Activated gamma-delta T cell treated with anti-CD3 and anti-CD28 coated beads, Interleukin-2, amount 50 U/mL, for 16 hours (primary cell): ENCODE data around the gene ASCL5.

Experiments used
- DNase-seq: peaks from one replicate; pipeline ENCODE4 v3.0.0-alpha.2; 2020; ENCODE audit warnings: low read depth

ASCL5 gene

DNA sequence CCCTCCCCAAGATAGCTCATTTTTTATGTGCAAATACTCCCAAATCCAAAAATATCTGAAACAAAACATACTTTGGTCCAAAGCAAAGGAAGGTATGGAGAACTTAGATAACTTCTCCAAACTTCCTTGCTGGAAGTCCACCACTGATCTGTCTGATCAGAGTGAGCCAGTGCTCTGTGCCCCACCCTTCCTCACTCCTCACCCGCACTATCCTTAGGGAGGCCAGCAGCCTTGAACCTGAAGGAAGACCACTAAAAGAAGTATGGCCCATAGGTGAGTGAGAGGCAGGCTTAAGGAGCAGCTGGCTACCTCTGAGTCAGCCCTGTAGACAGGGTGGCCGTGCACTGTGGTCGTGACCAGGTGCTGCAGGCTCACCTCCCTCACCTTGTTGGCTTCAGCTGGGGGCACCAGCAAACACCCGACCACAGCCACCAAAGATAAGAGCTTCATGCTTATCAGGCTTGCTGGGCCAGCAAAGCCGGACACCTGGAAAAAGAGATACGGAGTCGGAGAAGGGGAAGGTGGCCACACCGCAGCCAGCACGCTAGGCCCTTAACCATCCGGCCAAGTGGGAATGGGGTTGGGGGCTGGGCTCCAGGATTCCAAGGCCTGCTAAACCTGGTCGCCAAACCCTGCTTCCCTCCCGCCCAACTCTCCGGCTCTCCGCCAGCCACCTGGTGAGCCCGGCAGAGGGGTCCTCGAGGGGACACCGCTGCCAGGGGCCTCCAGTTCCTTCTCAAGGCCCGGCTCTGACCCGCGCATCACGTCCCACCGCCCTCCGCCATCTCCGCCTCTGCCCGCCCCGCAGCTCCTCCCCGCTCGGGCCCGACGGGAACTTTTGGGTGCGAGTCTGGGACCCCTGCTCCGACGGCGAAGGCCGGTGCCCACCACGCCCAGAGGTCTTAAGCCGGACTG, 26.7 kb upstream of the ASCL5 start:
- DNase-seq = no peak

DNA sequence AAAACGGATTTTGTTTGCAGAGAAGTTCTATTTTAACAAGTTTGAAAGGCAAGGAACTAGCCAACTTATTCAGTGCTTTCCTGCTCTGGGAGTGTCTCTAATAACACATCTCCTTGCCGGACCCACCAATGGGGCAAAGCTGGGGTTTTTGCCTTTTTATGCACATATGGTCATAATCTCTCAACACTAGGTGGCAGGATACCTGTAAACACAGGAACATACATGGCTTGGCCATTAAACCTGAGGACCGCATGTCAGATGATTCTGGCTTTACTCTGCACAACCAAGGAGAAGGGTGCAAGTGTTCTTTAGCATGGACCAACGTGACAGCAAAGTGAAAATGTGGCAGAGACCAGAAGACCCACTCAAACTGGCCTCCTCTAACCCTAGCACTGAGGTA, 22.4 kb upstream of the ASCL5 start:
- DNase-seq = no peak

DNA sequence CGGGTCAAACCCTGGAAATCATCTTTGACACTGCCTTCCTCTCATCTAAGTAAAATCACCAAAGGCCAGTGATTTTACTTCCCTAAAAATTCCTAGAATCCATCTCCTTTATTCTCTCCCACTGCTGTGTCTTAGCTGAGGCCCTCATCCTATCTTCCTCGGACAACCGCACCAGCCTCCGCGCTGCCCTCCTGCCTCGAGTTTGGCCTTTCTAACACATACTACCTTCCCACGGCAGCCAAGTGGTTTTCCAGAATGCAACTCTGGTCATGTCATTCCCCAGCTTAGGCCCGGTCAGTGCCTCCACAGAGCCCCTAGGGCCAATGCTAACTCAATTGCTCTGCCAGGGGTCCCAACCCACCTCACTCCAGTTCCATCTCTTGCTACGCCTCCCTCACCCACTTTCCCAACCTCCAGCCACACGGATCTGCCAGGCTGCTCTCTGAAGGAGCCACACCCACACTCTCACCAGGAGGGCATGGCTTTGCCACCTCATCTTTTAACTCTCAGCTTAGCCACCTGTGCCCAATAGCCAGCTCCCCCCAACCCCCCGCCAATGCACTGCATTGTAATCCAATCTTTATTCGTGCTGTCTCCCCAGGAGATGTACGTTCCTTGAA, 20.5 kb upstream of the ASCL5 start:
- DNase-seq = no peak

DNA sequence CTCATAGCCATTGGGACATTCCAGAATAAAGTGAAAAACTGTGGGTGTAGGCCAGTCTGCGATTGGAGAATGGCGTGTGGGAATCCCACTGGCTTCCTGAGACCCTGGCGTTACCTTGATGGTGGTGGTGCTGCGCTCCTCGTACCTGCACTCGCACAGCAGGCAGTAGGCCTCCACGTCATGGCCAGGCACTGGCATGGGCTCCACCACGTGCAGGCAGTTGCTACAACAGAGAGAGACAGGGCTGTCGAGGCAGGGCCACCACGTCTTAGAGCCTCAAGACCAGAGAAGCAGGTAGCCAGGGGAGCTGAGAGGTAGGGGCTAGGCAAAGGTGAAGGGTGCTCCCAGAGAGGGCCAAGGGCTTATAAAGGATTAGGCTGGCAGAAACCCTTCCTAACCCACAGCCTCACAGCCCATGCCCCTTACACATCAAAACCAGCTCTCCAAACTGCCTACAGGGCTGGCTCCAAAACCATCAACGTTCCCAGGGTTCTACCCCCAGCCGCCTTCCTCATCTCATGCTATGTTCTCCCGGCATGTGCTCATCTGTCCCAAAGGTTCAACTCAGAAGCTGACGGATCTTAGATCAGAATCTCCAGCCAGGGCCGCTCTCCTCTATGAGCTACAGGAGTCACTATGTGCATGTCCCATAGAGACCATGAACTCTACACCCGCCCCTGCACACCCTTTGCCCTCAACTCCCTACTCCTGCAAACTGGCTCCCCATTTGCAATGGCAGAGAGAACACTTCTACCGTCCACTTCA, 19.8 kb upstream of the ASCL5 start:
- no peak for DNase-seq

DNA sequence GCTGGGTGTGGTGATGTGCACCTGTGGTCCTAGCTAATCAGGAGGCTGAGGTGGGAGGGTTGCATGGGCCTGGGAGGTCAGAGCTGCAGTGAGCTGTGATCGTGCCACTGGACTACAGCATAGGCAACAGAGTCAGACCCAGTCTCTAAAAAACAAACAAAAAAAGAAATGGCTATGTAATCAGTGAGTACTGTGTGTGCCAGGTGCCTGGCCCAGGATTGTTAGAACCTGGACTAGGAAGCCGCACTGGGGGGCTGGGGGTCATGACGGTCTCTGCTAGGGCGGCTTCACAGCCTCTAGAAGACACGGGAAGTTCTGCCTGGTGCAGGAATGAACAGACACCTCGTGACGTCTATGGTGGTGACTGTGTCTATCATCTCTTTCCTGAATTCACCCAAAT, 18.8 kb upstream of the ASCL5 start:
- DNase-seq = no peak

DNA sequence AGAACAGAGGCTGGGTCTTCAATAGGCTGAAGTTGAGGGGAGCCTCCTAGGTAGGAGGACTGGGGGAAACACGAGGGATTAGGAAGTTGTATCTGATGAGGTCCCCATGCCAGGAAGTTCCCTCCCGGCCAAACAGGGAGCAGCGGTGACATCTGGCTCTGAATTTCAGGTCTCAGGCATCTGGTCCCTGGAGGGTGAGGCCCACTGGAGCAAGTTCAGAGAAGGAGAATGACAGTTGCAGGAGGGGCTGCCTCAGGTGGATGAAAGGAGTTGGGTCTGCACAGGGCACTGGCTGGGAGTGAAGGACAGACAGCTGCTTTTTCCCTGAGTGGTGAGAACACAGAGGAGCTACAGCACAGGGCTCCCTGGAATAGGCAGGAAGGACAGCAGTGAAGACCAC, 18.1 kb upstream of the ASCL5 start:
- no peak for DNase-seq

DNA sequence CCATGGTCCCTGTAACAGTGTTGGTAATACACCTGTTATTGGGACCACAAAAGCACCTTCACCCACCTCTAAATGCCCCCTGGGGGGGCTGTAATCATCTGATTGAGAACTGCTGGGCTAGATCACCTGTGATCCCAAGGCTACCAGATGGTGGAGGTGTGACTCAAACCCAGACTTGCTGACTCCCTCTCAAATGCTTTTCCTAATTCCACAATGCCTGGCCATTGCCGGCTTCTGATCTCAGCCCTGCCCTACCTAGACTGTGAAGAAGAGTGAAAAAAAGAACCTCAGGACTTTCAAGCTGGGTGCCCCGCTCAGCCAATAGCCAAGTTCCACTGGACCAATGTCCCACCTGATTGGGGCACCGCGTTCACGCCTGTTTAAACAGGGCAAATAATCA, 17.7 kb upstream of the ASCL5 start:
- no peak for DNase-seq

DNA sequence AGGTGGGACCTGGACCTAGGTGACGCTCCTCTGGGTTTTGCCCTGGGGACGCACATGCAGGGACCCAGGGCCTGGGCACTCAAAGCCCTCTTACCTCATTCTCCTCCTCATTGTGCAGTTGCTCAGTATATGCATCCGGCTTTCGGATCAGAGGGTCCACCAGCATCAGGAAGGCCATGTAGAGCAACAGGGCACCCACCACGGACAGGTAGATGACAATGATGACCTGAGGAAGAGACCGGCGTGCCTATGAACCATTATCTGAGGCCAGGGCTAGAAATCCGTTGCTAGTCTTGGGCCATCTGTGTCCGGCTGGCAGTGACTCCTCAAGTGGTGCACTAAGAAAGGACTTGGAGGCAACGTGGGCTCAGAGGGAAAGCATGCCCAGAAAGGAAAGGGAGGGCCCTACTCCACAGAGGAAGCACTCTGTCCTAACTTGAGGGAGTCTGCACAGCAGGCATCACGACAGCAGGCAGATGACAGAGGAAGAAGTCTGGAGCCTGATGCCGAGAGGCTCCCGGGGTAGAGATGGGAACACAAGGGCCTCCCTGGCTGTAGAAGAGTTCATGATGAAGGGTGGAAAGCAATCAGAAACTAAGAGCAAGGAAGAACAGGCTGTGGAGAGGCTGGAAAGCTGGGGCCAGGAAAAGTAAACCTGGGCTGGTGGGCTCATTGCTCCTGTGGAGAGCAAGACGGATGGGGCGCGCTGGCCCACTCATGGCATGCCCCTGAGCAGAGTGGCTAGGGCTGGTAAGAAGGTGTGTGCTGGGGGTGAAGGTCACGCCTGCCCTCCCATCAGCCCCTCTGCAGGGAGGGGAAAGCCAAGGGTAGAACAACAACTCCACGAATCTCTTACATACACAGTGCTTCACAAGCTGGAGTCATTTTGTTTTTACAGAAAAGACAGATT, 17.0 kb upstream of the ASCL5 start:
- DNase-seq = no peak

DNA sequence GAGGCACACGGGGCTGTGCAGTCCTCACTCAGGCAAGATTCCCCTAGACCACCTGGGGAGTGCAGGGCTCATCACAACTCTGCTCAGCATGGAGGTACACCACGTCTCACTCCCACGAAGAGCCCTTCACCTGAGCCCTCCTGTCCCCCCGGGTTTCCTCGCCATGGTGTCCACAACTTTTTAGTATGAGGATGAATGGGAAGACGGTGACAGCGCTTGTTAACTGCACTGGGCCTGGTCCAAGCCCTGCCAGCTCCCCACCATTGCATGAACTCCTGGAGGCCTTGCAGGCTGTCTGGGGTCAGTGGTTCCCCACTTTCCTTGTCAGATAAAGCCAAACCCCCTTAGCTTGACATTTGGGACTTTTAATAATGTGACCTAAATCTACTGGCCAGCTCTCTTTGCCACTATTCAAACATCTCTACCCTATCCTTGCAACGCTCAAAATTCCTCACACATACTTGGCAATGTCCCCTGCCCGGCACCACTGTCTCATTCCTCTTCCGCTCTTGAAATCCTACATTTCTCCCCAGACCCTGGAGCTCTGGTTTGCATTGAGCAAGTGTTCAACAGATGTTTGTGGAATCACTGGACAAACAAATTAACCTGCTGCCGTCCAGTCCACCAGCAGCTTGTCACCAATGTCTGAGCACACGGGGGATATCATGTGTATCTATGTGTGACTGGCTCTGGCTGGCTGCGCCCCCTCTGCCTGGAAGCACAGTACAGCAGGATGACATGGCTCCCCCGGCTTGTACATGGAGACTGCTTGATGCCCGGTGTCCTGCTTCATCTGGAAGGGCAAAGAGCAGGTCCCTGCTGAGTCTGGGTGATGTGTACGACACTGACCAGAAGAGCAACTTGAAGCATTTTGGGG, 16.1 kb upstream of the ASCL5 start:
- no peak for DNase-seq

DNA sequence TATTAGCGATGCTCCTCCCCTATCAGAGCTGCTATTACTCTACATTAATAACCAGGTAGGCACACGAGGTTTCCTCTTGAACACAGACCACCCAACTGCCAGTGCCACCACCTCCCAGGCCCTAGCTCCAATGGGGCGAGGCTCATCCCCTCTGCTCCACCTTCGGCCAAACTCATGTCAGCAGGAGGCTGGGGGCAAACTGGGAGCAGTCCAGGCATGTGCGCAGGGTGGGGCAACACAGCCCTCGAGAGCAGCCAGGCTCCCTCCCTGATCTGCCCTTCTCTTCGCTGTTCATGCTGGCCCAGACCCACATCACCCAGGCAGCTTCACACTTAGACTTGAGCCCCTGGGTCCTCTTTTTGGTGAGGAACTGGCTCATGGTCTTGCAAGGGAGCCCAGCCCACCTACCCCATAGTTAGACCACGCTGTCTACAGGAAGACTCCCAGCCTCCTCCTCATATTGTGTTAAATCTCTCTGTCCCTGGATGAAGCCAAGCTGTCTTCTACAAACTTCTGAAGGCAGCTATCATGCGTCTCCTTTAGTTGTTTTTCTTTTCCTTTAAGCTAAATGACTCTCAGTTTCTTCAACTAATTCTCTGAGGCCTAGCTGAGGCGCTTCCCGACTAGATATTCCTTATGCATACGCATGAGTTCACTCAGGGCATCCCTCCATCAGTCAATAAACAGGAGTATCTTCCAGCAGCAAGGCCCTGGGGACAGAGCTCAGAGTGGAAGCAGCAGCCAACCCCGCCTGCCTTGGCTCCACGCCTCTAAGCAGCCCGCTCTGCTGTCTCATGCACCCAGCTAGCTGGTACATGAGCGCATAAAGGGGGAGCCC, 15.2 kb upstream of the ASCL5 start:
- no peak for DNase-seq

DNA sequence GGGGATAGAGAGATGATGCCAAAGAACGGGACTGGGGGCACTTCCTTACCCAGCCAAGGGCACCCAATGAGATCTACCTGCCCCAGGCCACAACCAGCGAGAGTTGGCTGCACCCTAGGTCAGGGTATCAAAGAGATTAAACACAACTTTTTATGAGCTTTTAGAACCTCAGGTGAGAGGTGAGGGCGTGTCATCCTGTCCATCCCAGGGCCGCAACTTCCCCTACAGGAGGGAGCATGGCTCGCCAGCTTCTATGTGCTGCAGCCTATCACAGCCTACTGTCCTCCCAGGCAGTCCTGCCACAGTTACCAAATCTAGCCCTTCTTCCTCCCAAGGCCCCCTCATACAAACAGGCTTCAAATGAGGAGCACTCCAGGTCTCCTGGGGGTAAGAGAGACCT, 14.4 kb upstream of the ASCL5 start:
- DNase-seq = no peak

DNA sequence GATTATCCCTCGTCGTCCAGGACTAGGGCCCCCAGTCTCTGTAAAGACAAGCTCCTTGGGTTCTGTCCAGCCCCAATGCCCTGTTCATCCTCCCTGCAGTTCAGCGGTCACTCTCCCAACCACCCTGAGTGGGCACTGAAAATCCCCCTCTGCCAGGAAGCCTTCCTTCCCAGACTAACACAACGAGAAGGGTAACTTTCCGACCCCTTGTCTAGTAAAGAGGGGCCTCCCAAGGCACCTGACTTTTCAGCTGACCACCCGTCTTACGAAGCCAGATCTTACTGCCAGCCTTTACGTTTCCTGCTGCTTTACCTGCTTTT, 13.9 kb upstream of the ASCL5 start:
- no peak for DNase-seq

DNA sequence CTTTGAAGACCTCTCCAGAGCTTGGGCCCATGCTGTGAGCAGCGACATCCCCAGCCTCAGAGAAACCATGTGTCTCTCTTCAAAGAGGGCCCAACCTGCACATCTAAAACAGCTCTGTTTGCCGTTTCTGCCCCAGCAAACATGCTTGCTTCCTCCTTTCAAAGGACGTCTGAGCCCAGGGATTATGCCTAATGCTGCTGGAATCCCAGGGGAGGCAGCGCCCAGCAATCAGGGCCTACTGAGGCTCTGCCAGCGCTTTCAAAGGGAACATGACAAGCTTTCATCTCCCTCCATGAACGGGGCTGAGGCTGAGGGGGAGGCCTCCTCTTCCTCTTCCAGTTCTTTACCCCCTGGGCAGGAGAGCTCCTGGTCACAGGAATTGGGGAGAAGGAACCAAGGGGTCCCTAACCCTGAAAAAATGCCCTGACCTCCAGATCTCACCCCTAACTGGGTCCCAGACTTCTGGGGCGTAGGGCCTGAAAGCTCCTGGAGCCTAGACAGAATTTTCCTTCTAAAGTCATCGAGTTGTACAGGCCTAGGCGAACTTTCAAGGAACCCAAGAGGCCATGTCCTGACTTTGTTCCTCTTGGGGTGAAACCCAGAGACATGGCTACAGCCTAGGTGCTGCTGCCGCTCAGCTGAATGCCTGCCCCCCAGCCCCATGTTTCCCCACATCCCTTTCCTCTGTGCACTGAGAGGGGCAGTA, 13.4 kb upstream of the ASCL5 start:
- DNase-seq = no peak

DNA sequence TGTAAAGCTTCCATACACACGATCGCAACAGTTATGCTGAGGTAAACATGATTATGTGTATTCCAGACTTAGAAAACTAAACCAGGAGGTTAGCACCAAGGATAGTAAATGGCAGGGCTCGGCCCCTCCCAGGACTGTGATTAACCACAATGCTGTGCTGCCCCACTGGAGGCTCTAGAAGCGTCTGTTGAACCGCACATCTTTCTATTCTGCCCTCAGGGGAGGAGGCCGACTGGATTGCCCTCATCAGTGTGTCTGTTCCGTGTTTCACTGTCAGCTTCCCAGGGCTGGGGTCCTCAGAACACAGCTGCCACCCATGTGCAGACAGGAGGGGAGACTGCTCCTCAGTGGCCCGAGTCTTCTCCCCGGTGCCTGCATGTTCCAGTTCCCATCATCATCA, 12.8 kb upstream of the ASCL5 start:
- DNase-seq = no peak

DNA sequence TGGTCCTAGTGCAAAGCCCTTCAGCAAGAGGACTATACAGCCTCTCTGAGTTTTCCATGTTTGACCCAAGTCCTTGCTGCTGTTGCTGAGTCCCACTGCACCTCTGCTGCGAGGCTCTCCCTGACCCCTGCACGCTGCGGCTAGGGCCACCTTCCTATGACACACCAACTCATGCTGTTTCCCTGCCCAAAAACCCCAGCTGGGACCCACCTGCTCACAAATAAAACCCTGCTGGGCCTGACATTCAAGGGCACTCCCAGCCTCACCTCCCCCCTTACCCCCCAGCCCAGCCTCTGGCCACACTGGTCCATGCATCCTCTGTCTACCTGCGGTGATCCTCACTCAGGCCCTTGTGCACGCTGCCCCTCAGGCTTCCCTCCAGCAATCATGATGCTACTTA, 12.3 kb upstream of the ASCL5 start:
- DNase-seq = no peak

DNA sequence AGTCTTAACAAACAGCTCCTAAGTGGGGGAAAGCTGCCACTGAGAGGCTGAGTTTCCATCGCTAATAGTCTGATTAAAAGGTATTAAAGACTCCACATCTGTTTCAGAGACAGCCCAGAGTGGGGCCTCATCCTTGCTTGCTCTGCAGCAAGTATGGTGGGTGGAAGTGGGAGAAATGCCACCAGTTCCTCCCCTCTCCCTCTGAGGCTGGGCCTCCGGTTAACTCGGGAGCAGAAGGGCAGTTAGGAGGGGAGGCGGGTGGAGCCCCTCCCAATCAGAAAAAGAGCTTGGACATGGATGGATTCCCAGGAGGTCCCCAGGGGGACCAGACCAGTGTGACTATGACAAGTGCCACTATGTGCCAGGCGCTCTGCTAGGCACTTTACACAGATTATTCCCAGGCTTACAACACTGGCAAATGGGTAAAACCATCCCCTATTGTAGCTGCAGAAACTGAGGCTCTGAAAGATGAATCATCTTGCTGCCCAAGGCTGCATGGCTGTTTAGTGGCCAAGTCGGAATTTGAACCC, 11.4 kb upstream of the ASCL5 start:
- no peak for DNase-seq

DNA sequence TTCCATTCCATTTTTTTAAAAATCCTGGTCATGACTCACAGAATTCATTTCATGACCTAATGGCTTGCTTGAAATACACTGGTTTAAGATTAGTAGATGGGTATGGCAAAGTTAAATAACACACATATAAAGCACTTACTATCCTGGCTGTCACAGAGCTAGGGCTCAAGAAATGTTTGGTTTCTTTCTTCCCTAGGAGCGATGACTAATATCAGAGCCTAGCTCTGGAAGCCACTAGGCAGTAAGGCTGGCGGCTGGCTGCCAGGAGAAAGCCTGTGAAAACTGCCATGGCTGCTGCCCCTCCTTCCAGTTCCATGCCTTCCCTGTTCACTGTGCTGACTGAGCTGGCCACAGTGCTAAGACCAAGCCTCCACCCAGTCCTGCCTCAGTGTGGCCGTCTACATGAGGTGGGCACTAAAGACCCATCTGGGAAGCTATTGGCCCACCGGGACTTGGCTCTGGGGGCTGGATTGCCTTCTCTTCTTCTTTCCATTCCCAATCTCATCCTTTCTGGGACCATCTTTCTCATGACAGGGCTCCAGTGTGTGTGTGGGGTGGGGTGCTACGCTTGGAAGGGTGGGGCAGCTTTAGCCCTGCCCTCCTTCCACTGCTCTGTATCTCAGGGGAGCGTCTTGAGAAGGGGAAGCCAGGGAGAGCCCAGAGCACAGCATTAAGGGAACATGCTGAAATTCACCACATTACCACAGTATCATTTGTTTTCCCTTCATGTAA, 10.8 kb upstream of the ASCL5 start:
- no peak for DNase-seq

DNA sequence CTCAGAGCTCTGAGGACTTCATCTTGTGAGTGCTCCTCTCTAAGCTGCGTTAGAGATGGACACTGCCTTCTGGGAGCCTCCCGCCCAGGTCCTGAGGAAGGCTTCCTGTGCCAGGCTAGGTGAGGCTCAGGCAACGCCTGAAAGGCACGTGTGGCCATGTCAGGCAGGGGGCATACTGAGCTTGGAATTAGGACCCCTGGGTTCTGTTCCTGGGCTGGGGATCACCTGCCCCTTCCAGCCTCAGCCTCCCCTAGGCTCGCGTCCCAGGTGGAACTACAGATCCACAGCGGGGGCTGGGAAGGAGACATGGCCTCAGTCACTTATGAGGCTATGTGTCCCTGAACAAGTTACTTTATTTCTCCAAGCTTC, 10.0 kb upstream of the ASCL5 start:
- no peak for DNase-seq
